MM.1S (cell line): ENCODE measurements around the gene ANKIB1.
A peak's percentile ranks its signal among the peaks of the same experiment; 100 is the strongest.

Experiments
- DNase-seq: peaks from one replicate; pipeline ENCODE4 v3.0.0-alpha.2; 2015
- H2AFZ ChIP-seq: fragments of 300-600 bp; sonication (generic); 2 replicates; pipeline ENCODE4 v1.6.0; 2016; ENCODE audit warnings: antibody characterized with exemption, low read length
- H3F3A ChIP-seq: fragments of 300-600 bp; sonication (generic); 2 replicates; pipeline ENCODE4 v1.6.1; 2016; ENCODE audit warnings: mild to moderate bottlenecking, antibody characterized with exemption, low read length, moderate library complexity, mixed read lengths; ENCODE audit not compliant: insufficient read depth
- H3K27ac ChIP-seq: fragments of 300-600 bp; sonication (generic); 2 replicates; pipeline ENCODE4 v1.5.1; 2016; ENCODE audit warnings: mild to moderate bottlenecking, low read length
- H3K27me3 ChIP-seq: fragments of 300-600 bp; sonication (generic); replicated peaks from 2 replicates; pipeline ENCODE4 v1.6.0; 2016; ENCODE audit warnings: low read length; ENCODE audit not compliant: insufficient read depth
- H3K36me3 ChIP-seq: fragments of 300-600 bp; sonication (generic); replicated peaks from 2 replicates; pipeline ENCODE4 v1.6.1; 2016; ENCODE audit warnings: mild to moderate bottlenecking, low read length, mixed read lengths; ENCODE audit not compliant: insufficient read depth
- H3K4me1 ChIP-seq: fragments of 300-600 bp; sonication (generic); 2 replicates; pipeline ENCODE4 v1.6.1; 2016; ENCODE audit warnings: low read length, mixed read lengths
- H3K4me2 ChIP-seq: fragments of 300-600 bp; sonication (generic); 2 replicates; pipeline ENCODE4 v1.6.0; 2016; ENCODE audit warnings: low read depth, low read length
- H3K4me3 ChIP-seq: fragments of 300-600 bp; sonication (generic); 2 replicates; pipeline ENCODE4 v1.5.1; 2016; ENCODE audit warnings: low read length, mixed read lengths
- H3K79me2 ChIP-seq: fragments of 300-600 bp; sonication (generic); 2 replicates; pipeline ENCODE4 v1.6.1; 2016; ENCODE audit warnings: mixed run types, low read length, mixed read lengths
- H3K9ac ChIP-seq: fragments of 300-600 bp; sonication (generic); 2 replicates; pipeline ENCODE4 v1.6.1; 2016; ENCODE audit warnings: low read length, mixed read lengths
- H3K9me2 ChIP-seq: fragments of 300-600 bp; sonication (generic); replicated peaks from 2 replicates; pipeline ENCODE4 v1.6.1; 2016; ENCODE audit warnings: mild to moderate bottlenecking, low read length, mixed read lengths; ENCODE audit not compliant: insufficient read depth
- H3K9me3 ChIP-seq: fragments of 300-600 bp; sonication (generic); replicated peaks from 2 replicates; pipeline ENCODE4 v1.6.1; 2016; ENCODE audit warnings: mild to moderate bottlenecking, low read length, mixed read lengths; ENCODE audit not compliant: insufficient read depth
- H4K20me1 ChIP-seq: fragments of 300-600 bp; sonication (generic); 2 replicates; pipeline ENCODE4 v1.6.1; 2016; ENCODE audit warnings: mild to moderate bottlenecking, low read length, moderate library complexity, mixed read lengths; ENCODE audit not compliant: insufficient read depth
- EZH2 ChIP-seq: fragments of 300-600 bp; sonication (generic); optimal IDR thresholded peaks from 2 replicates; pipeline ENCODE3; 2017; ENCODE audit warnings: low read depth, mild to moderate bottlenecking, antibody characterized with exemption, low read length, mixed read lengths
- EZH2phosphoT487 ChIP-seq: fragments of 300-600 bp; sonication (generic); IDR thresholded peaks from 2 replicates; pipeline ENCODE4 v1.6.1; 2018; ENCODE audit warnings: antibody characterized with exemption, low read length
- TF ChIP-seq, protein P1 (sequence below): fragments of 300-600 bp; sonication (generic); IDR thresholded peaks from 2 replicates; pipeline ENCODE4 v1.5.1; 2016; ENCODE audit warnings: antibody characterized with exemption, low read length, mixed read lengths

ANKIB1 gene

DNA sequence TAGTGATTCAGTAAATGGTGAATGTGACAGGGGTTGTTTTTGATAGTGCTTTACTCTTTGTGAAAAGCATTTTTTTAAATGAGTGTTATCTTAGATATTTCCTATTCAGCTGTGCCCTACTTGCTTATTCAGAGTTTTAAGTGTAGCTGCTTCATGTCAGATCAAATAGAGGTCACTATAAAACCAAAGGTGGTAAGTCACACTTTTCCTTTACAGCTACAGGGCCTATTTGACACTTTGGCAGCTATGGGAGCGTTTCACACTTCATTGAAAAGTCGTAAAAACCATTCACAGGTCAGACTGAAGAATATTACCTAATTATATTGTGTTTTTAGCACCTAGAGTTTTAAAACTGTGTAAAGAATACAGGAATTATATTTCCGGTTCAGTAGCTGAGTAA is 67.3 kb downstream of the ANKIB1 start:
- H3K27ac ChIP-seq = no peak overlapping the region
- no peak overlapping the region for H3K4me3 ChIP-seq
- H4K20me1 ChIP-seq = no peaks in the 10 kb centered on the region; the same call in 1 of the 2 replicates

GRCh38 chr7:92319243-92319642 is 73.5 kb downstream of the ANKIB1 start:
- no peak for DNase-seq

More for the DNA sequence above, 67.3 kb downstream of the ANKIB1 start:
- Histone ChIP-seq H3K79me2 (no peaks in the 10 kb centered on the region), H3K27me3 (no peaks in the 10 kb centered on the region), H3K4me1 (no peaks in the 10 kb centered on the region), H3K9ac (no peak overlapping the region), H3K9me3 (no peaks in the 10 kb centered on the region), H3K36me3 (no peaks in the 10 kb centered on the region), H3F3A (no peaks in the 10 kb centered on the region), H3K4me2 (no peak overlapping the region), H2AFZ (no peak overlapping the region), H3K9me2 (no peaks in the 10 kb centered on the region)
- no peak for DNase-seq
- TF ChIP-seq EZH2phosphoT487 = no peak
- TF ChIP-seq, protein P1, sequence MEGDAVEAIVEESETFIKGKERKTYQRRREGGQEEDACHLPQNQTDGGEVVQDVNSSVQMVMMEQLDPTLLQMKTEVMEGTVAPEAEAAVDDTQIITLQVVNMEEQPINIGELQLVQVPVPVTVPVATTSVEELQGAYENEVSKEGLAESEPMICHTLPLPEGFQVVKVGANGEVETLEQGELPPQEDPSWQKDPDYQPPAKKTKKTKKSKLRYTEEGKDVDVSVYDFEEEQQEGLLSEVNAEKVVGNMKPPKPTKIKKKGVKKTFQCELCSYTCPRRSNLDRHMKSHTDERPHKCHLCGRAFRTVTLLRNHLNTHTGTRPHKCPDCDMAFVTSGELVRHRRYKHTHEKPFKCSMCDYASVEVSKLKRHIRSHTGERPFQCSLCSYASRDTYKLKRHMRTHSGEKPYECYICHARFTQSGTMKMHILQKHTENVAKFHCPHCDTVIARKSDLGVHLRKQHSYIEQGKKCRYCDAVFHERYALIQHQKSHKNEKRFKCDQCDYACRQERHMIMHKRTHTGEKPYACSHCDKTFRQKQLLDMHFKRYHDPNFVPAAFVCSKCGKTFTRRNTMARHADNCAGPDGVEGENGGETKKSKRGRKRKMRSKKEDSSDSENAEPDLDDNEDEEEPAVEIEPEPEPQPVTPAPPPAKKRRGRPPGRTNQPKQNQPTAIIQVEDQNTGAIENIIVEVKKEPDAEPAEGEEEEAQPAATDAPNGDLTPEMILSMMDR = no peak
- no peak for TF ChIP-seq EZH2

GRCh38 chr7:92325173-92325572 is 79.4 kb downstream of the ANKIB1 start:
- H3K4me3 ChIP-seq = peak overlapping the region; percentile 5; the same call in 1 of the 2 replicates
- H4K20me1 ChIP-seq = no peaks in the 10 kb centered on the region
- H3K9me3 ChIP-seq = no peaks in the 10 kb centered on the region
- peaks cover 18% of the 10 kb centered on the region for H3K4me1 ChIP-seq
- H3K79me2 ChIP-seq = no peaks in the 10 kb centered on the region
- TF ChIP-seq EZH2phosphoT487 = no peak
- TF ChIP-seq, protein P1 = no peak
- TF ChIP-seq EZH2 = no peak
- peak overlapping the region; percentile 44; the same call in 1 of the 2 replicates for H3K4me2 ChIP-seq
- peak; percentile 27 for DNase-seq
- H3K36me3 ChIP-seq = no peaks in the 10 kb centered on the region
- H3K9me2 ChIP-seq = no peaks in the 10 kb centered on the region
- H3K27me3 ChIP-seq = no peaks in the 10 kb centered on the region
- H3K27ac ChIP-seq = no peak overlapping the region
- H3K9ac ChIP-seq = no peak overlapping the region
- no peaks in the 10 kb centered on the region for H3F3A ChIP-seq
- H2AFZ ChIP-seq = no peak overlapping the region

More at GRCh38 chr7:92319243-92319642, 73.5 kb downstream of the ANKIB1 start:
- Histone ChIP-seq H3K79me2 (no peaks in the 10 kb centered on the region), H3K36me3 (no peaks in the 10 kb centered on the region), H3K9me3 (no peaks in the 10 kb centered on the region), H3K4me2 (no peak overlapping the region), H3K27ac (no peak overlapping the region), H3K9ac (no peak overlapping the region), H3F3A (no peaks in the 10 kb centered on the region), H3K4me3 (no peak overlapping the region), H3K9me2 (no peaks in the 10 kb centered on the region), H3K4me1 (no peaks in the 10 kb centered on the region), H3K27me3 (no peaks in the 10 kb centered on the region), H4K20me1 (no peaks in the 10 kb centered on the region; the same call in 1 of the 2 replicates), H2AFZ (no peak overlapping the region)
- TF ChIP-seq EZH2 (no peak), EZH2phosphoT487 (no peak)
- TF ChIP-seq, protein P1 = no peak
